Fibroblast of the aortic adventitia (primary cell): ENCODE measurements around the gene TMEM150B. TPM values are rescaled to one million over a fixed set of nuclear protein-coding genes. Genes with fewer than 3 reads are reported as not detected.

Source experiments
- DNase-seq: peaks from one replicate; pipeline ENCODE4 v3.0.0-alpha.2; 2010; ENCODE audit warnings: low read depth
- H3K4me3 ChIP-seq: 2 replicates; pipeline ENCODE4 v1.5.1; 2011; ENCODE audit warnings: low read depth, mild to moderate bottlenecking, control low read depth, low read length, moderate library complexity
- CTCF ChIP-seq: IDR thresholded peaks from 2 replicates; pipeline ENCODE4 v1.5.1; 2011; ENCODE audit warnings: mild to moderate bottlenecking, low read length, control low read depth, inconsistent platforms; ENCODE audit not compliant: insufficient read depth
- total RNA-seq: library from RNA; depleted of rRNA; stranded (reverse); fragments of >200 nt; gene quantifications from 2 replicates; pipeline ENCODE4 v1.2.3, GENCODE V29; 2012; ENCODE audit warnings: low replicate concordance

TMEM150B gene
- total RNA-seq, 1 donor = not detected

GRCh38 chr19:55311397-55311796, 13.7 kb downstream of the TMEM150B start:
- TF ChIP-seq CTCF = no peak
- no peak for DNase-seq
- no peak overlapping the region for H3K4me3 ChIP-seq

- no peak for DNase-seq
- no peak overlapping the region for H3K4me3 ChIP-seq
- TF ChIP-seq CTCF = no peak
Observed at GRCh38 chr19:55310498-55310897, 14.6 kb downstream of the TMEM150B start.

- TF ChIP-seq CTCF = no peak
- no peak overlapping the region for H3K4me3 ChIP-seq
- DNase-seq = no peak
Observed at GRCh38 chr19:55309448-55309847, 15.7 kb downstream of the TMEM150B start.

GRCh38 chr19:55308281-55308680, 16.9 kb downstream of the TMEM150B start:
- no peak for TF ChIP-seq CTCF
- no peak for DNase-seq
- no peak overlapping the region for H3K4me3 ChIP-seq

DNA sequence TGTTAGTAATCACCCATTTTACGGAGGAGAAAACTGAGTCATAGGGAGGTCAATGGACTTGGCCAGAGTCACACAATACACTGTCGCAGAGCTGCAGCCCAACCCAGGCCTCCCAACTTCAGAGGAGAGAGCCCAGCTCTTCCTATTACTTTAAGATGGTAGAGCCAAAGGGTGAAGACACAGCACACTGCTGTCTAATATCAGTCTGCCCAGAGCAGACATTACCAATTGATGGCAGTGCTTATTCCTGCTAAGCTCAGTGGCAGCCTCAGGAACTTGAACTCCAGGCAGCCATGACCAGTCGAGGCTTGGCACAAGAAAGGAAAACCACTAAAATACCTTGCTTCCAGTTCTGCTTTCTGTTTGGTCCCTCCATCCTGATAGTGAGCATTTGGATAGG, 18.4 kb downstream of the TMEM150B start:
- no peak for DNase-seq
- no peak overlapping the region for H3K4me3 ChIP-seq
- TF ChIP-seq CTCF = no peak

DNA sequence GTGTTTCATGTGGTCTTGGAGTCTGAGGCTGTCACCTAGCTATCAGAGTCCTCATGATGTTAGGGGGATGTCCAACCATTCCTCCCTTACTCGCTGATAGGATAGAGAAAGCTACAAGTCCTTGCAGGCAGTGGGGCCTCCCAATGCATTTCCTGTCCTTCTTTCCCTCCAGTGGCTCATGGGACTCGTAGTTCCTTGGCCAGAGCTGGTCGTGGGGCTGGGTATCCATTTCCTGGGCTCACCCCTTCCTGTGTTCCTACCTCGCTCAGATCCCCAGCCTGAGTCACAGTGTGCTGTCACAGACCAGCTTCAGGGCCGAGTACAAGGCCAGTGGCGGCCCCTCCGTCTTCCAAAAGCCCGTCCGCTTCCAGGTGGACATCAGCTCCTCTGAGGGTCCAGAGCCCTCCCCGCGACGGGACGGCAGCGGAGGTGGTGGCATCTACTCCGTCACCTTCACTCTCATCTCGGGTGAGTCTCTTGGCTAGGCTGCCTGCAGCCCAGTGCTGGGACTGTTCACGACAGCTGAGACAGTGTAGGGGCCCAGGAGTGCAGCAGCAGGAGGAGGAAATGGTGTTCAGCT, 19.1 kb downstream of the TMEM150B start:
- TF ChIP-seq CTCF = no peak
- no peak for DNase-seq
- no peak overlapping the region for H3K4me3 ChIP-seq

- no peak for TF ChIP-seq CTCF
- DNase-seq = peak; percentile 25
- no peak overlapping the region for H3K4me3 ChIP-seq
Observed at GRCh38 chr19:55305491-55305890, 19.6 kb downstream of the TMEM150B start.
